Bronchial epithelial cell (primary cell): ENCODE results near the gene LCOR. TPM values are rescaled to one million over a fixed set of nuclear protein-coding genes. Genes with fewer than 3 reads are reported as not detected.

Source experiments
- DNase-seq: peaks from one replicate; pipeline ENCODE4 v3.0.0-alpha.2; 2010; ENCODE audit warnings: low read depth
- FAIRE-seq: peaks from 2 replicates; lab custom pipeline; 2011; peaks lifted over from hg19 to GRCh38; lab: Jason Lieb, UNC
- H3K27me3 ChIP-seq: 2 replicates; pipeline ENCODE4 v1.5.1; 2011; ENCODE audit warnings: low read length; ENCODE audit not compliant: control insufficient read depth, insufficient read depth
- H3K36me3 ChIP-seq: 2 replicates; pipeline ENCODE4 v1.5.1; 2011; ENCODE audit warnings: low read length; ENCODE audit not compliant: control insufficient read depth, insufficient read depth
- H3K4me3 ChIP-seq: 2 replicates; pipeline ENCODE4 v1.5.1; 2011; ENCODE audit warnings: mild to moderate bottlenecking, low read depth, low read length, control low read depth
- total RNA-seq: library from RNA; depleted of rRNA; stranded (reverse); fragments of >200 nt; gene quantifications from 2 replicates; pipeline ENCODE4 v1.2.1, GENCODE V29; 2014
- TF ChIP-seq, protein P1 (sequence below): IDR thresholded peaks from 2 replicates; pipeline ENCODE4 v1.5.1; 2011; ENCODE audit warnings: mild to moderate bottlenecking, moderate library complexity, low read length, control low read depth, inconsistent platforms; ENCODE audit not compliant: insufficient read depth, severe bottlenecking

LCOR gene
- total RNA-seq, 1 donor from 2014 or later, result 29.5 TPM

DNA sequence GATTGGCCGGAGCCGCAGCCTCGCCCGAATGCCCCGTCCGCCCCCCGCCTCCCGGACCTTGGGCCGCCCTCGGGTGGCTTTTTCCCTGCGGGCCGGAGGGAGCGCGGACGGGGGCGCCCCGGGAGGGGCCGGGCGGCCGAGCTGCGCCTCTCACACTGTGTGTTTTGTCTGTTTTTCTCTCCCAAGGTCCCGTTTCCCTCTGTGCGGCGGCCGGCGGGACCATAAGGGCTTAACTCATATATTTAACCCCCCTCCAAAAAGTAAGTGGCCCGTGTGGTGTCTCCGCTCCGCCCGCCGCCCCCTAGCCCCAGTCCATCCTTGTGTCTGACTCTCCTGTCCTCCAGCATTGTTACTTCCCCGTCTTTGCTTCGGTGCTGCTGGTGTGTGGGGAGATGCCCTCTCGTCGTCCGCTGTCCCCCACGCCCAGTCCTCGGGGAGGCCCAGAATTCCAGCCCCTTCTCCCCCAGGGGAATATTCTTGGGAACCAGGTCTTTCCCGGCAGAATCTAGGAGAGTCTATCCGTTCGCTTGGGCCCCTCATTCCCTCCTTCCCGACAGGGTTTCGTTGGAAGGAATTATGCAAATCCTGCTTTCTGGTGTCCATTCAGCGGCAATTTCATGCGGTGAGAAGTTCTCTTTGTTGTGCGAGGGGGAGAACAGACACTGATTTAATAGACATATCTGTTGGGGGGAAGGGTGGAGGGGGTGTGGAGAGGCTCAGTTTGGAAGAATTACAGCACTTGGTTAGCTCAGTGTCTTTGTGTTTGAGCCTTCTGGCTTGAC, 1.3 kb downstream of the LCOR start:
- DNase-seq, result peak; percentile 25
- Histone ChIP-seq H3K27me3 (no peaks in the 10 kb centered on the region), H3K4me3 (peak overlapping the region; percentile 94), H3K36me3 (no peaks in the 10 kb centered on the region)
- TF ChIP-seq, protein P1, sequence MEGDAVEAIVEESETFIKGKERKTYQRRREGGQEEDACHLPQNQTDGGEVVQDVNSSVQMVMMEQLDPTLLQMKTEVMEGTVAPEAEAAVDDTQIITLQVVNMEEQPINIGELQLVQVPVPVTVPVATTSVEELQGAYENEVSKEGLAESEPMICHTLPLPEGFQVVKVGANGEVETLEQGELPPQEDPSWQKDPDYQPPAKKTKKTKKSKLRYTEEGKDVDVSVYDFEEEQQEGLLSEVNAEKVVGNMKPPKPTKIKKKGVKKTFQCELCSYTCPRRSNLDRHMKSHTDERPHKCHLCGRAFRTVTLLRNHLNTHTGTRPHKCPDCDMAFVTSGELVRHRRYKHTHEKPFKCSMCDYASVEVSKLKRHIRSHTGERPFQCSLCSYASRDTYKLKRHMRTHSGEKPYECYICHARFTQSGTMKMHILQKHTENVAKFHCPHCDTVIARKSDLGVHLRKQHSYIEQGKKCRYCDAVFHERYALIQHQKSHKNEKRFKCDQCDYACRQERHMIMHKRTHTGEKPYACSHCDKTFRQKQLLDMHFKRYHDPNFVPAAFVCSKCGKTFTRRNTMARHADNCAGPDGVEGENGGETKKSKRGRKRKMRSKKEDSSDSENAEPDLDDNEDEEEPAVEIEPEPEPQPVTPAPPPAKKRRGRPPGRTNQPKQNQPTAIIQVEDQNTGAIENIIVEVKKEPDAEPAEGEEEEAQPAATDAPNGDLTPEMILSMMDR, result no peak
- no peak for FAIRE-seq

GRCh38 chr10:96834120-96834519, 2.0 kb downstream of the LCOR start:
- Histone ChIP-seq H3K4me3 (peak overlapping the region; percentile 94), H3K36me3 (no peaks in the 10 kb centered on the region), H3K27me3 (no peaks in the 10 kb centered on the region)
- DNase-seq (peak; percentile 64), FAIRE-seq (no peak)
- TF ChIP-seq, protein P1, result no peak

DNA sequence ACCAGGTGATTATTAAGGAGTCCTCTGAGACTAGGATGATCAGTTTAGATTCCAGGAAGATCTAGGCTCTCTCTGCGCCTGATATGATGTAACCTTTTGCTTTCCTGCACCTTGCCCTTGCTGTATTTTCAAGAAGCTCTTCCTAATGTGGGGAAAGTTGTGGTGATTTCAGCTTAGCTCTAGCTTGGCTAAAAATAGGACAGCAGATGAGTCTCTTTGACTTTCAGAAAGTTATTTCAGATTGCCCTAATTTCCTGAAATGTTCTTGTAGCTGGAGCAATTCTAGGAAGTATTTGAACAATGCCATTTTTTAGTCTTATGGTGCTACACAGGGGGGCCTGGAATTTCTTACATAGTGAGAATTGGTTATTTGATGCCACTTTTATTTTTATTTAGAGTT, 3.8 kb downstream of the LCOR start:
- TF ChIP-seq, protein P1, result no peak
- no peak for FAIRE-seq
- no peak for DNase-seq
- no peaks in the 10 kb centered on the region for H3K27me3 ChIP-seq
- no peak overlapping the region for H3K4me3 ChIP-seq
- no peaks in the 10 kb centered on the region for H3K36me3 ChIP-seq

DNA sequence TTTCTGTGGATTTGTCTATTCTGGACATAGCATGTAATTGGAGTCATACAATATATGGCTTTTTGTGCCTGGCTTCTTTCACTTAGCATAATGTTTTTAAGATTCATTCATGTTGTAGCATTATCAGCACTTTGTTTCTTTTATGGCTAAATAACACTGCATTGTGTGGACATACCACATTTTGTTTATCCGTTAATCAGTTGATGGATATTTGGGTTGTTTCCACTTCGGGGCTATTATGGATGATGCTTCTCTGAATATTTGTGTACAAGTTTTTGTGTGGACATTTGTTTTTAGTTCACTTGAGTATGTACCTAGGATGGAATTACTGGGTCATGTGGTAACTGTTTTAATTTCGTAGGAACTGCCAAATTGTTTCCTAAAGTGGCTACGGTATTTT, 6.4 kb downstream of the LCOR start:
- Histone ChIP-seq H3K27me3 (no peaks in the 10 kb centered on the region), H3K36me3 (no peaks in the 10 kb centered on the region), H3K4me3 (no peak overlapping the region)
- TF ChIP-seq, protein P1, result no peak
- no peak for DNase-seq
- FAIRE-seq, result no peak

- TF ChIP-seq, protein P1, result no peak
- Histone ChIP-seq H3K27me3 (no peaks in the 10 kb centered on the region), H3K4me3 (no peak overlapping the region), H3K36me3 (no peaks in the 10 kb centered on the region)
- no peak for FAIRE-seq
- DNase-seq, result peak; percentile 89
These were observed 8.9 kb downstream of the LCOR start for GRCh38 chr10:96840841-96841518.
